Measurements from ENCODE around the gene PLA2G15. TPM values are rescaled to one million over a fixed set of nuclear protein-coding genes. Genes with fewer than 3 reads are reported as not detected.

Gene PLA2G15
- total and polyA plus RNA-seq, 2 of the 13 experiments (the other 11 are each of a cell fraction or from before 2014, with no cell fraction given): 14.4 to 23.7 TPM

GRCh38 chr16:68237243-68238028, 7.7 kb upstream of the PLA2G15 start (continued):
- TF ChIP-seq, protein P1, sequence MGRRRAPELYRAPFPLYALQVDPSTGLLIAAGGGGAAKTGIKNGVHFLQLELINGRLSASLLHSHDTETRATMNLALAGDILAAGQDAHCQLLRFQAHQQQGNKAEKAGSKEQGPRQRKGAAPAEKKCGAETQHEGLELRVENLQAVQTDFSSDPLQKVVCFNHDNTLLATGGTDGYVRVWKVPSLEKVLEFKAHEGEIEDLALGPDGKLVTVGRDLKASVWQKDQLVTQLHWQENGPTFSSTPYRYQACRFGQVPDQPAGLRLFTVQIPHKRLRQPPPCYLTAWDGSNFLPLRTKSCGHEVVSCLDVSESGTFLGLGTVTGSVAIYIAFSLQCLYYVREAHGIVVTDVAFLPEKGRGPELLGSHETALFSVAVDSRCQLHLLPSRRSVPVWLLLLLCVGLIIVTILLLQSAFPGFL (CRISPR knock-in tag; IDR thresholded peaks at IDR 0.05): no peak
- TF ChIP-seq RFX5 (IDR thresholded peaks at IDR 0.05; ENCODE audit: low read depth, low read length): no peak
- TF ChIP-seq RFX1 (IDR thresholded peaks at IDR 0.05): no peak
- no peak; the same call in 1 of the 2 replicates for TF ChIP-seq ZNF124 (CRISPR knock-in tag; IDR thresholded peaks at IDR 0.05)
- no peak for TF ChIP-seq RFX3 (CRISPR knock-in tag; IDR thresholded peaks at IDR 0.05)
- TF ChIP-seq, protein P2, sequence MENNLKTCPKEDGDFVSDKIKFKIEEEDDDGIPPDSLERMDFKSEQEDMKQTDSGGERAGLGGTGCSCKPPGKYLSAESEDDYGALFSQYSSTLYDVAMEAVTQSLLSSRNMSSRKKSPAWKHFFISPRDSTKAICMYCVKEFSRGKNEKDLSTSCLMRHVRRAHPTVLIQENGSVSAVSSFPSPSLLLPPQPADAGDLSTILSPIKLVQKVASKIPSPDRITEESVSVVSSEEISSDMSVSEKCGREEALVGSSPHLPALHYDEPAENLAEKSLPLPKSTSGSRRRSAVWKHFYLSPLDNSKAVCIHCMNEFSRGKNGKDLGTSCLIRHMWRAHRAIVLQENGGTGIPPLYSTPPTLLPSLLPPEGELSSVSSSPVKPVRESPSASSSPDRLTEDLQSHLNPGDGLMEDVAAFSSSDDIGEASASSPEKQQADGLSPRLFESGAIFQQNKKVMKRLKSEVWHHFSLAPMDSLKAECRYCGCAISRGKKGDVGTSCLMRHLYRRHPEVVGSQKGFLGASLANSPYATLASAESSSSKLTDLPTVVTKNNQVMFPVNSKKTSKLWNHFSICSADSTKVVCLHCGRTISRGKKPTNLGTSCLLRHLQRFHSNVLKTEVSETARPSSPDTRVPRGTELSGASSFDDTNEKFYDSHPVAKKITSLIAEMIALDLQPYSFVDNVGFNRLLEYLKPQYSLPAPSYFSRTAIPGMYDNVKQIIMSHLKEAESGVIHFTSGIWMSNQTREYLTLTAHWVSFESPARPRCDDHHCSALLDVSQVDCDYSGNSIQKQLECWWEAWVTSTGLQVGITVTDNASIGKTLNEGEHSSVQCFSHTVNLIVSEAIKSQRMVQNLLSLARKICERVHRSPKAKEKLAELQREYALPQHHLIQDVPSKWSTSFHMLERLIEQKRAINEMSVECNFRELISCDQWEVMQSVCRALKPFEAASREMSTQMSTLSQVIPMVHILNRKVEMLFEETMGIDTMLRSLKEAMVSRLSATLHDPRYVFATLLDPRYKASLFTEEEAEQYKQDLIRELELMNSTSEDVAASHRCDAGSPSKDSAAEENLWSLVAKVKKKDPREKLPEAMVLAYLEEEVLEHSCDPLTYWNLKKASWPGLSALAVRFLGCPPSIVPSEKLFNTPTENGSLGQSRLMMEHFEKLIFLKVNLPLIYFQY (CRISPR knock-in tag; IDR thresholded peaks at IDR 0.05; ENCODE audit: borderline replicate concordance): peak; percentile 76; the same call in 1 of the 2 replicates
- TF ChIP-seq KMT2B (CRISPR knock-in tag; IDR thresholded peaks at IDR 0.05): 0 out of 2 replicates have a peak, but pooled peaks have one; percentile 46
- TF ChIP-seq, protein P3, sequence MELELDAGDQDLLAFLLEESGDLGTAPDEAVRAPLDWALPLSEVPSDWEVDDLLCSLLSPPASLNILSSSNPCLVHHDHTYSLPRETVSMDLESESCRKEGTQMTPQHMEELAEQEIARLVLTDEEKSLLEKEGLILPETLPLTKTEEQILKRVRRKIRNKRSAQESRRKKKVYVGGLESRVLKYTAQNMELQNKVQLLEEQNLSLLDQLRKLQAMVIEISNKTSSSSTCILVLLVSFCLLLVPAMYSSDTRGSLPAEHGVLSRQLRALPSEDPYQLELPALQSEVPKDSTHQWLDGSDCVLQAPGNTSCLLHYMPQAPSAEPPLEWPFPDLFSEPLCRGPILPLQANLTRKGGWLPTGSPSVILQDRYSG (CRISPR knock-in tag; IDR thresholded peaks at IDR 0.05): no peak
- TF ChIP-seq SUZ12 (IDR thresholded peaks at IDR 0.05; ENCODE audit: low read depth, low read length): no peak
- TF ChIP-seq NCOA1 (CRISPR knock-in tag; IDR thresholded peaks at IDR 0.05): peak; percentile 32; the same call in 1 of the 2 replicates
- no peak; the same call in 1 of the 2 replicates for TF ChIP-seq ZFY (CRISPR knock-in tag; IDR thresholded peaks at IDR 0.05)
- TF ChIP-seq ZNF17 (CRISPR knock-in tag; IDR thresholded peaks at IDR 0.05): no peak
- 0 out of 2 replicates have a peak, but pooled peaks have one; percentile 12 for TF ChIP-seq IRX3 (CRISPR knock-in tag; IDR thresholded peaks at IDR 0.05; ENCODE audit: borderline replicate concordance, low read depth)
- TF ChIP-seq ZNF230 (CRISPR knock-in tag; IDR thresholded peaks at IDR 0.05): no peak
- no peak for TF ChIP-seq MTF1 (CRISPR knock-in tag; IDR thresholded peaks at IDR 0.05)
- peak; percentile 95 for TF ChIP-seq TBX2 (CRISPR knock-in tag; IDR thresholded peaks at IDR 0.05; ENCODE audit: borderline replicate concordance)
- TF ChIP-seq NRL (CRISPR knock-in tag; IDR thresholded peaks at IDR 0.05; ENCODE audit: borderline replicate concordance): peak; percentile 63; the same call in 1 of the 2 replicates
- no peak for TF ChIP-seq AKNA (CRISPR knock-in tag; IDR thresholded peaks at IDR 0.05; ENCODE audit: borderline replicate concordance)

All from HepG2 (cell line).